GM18511 (cell line): ENCODE results near the gene IGFBP4.

ENCODE experiments used
- ATAC-seq: cut with Tn5 transposase; IDR thresholded peaks from one replicate; pipeline ENCODE4 v1.9.1; 2021; ENCODE audit warnings: mild to moderate bottlenecking, moderate library complexity; ENCODE audit not compliant: unreplicated experiment

The IGFBP4 gene

GRCh38 chr17:40486522-40487370, 43.5 kb downstream of the IGFBP4 start:
- ATAC-seq = no peak

DNA sequence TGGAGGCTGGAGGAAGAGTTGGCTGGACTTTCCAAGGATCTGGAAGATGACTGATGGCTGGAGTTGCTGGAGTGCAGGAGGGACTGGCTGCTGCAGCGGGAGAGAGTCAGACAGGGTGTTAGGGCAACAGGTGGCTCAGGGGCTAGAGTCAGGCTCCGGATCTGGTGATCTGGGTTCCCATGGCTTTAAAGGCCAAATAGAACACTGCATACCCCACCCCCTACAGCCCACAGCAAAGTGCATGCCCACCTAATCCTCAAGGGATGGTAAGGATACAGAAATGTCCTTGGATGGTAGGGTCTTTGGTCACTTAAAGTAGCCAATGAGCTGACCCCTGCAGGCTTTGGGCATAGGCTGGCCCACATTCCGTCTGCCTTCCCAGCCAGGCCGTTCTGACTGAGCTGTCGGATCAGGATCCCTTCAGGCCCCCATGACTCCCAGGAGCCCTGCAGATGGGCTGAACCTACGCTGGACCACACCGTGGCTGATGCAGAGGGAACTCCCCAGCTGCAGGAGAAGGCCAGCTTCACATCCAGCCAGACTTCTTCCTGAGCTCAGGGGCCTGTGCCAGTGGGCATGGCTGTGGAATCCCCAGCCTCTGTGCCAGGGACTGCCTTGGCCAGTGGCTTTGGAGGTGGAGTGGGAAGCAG, 44.2 kb downstream of the IGFBP4 start:
- no peak for ATAC-seq

DNA sequence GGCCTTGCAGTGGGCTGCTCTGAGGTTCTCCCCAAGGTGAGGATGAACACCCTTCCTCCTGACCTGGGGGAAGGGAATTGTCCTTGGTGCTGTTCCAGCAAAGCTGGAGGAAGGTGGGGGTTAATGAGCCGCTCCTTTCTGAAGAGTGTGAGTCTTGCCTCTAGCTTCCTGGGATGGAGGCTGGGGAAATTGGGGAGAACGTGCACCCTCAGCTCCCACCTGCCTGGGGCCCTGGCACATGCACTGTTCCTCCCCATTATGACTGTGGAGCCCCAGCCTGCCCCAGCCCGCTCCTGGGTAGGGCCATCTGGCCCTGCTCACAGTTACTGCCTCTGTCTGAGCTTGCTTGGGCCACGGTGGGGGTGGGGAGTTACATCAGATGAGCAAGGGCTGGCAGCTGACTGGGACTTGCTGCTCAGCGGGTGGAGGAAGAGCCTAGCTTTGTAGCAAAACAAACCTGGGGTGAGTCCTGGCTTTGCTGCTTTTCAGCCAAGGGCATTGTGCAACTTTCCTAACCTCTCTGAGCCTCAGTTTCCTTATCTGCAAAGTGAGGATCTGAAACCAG, 47.1 kb downstream of the IGFBP4 start:
- no peak for ATAC-seq

- ATAC-seq = no peak
Measured at GRCh38 chr17:40490982-40491381, 47.7 kb downstream of the IGFBP4 start.

- no peak for ATAC-seq
Measured at GRCh38 chr17:40491486-40491885, 48.2 kb downstream of the IGFBP4 start.

GRCh38 chr17:40493697-40494096, 50.4 kb downstream of the IGFBP4 start:
- ATAC-seq = no peak

DNA sequence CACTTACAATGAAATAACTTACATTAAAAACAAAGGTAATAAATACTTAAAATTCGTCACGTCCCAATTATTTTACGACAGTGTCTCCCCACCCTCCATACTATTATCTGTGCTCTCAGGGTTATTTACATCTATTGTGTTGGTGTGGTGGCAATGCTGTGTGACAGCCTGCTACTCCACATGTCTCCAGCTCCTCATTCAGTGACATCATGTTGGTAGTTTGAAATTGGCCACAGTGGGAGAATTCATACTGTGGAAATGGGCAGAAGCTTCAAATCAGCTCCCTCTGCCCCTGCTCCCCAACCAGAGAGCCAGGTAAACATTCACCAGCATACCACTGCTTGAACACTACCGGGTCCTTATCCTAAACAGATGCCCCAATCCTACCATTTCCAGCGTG, 51.9 kb downstream of the IGFBP4 start:
- ATAC-seq = no peak

DNA sequence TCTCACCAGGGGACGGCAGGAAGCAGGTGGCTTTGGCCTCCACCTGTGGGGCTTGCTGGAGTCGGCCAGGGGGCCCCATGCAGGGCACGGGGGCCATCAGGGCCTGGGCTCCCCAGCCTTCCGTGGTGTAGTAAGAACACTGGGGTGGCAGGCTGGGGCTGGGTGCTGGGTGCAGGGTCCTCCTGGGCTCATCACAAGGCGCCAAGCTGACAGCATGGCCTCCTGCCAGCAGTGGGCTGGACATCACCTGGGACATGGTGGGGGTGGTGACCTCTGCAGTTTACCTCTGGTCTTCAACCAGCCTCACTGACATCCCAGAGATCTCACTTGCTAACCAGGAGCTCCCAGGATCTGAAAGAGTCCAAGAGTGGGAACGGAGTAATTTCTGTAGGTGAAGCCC, 52.9 kb downstream of the IGFBP4 start:
- ATAC-seq = no peak

GRCh38 chr17:40496634-40497420, 53.6 kb downstream of the IGFBP4 start:
- ATAC-seq = no peak

DNA sequence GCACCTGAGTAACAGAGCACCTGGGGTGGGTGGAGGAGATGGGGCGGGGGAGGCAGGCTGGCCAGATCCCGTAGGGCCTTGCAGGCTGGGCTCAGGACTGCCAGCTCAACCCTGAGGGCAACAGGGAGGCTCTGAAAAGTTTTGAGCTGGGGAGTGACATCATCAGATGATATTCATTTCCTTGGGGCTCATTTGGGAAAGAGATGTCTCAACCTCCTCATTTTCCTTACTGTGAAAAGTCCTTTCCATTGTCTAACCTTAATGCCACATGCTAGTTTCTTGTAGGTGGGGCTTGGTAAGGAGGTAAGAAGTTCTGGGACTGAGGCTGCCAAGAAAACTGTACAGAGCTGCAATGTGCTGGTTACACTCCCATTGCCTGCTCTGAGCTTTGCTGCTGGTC, 54.4 kb downstream of the IGFBP4 start:
- no peak for ATAC-seq

DNA sequence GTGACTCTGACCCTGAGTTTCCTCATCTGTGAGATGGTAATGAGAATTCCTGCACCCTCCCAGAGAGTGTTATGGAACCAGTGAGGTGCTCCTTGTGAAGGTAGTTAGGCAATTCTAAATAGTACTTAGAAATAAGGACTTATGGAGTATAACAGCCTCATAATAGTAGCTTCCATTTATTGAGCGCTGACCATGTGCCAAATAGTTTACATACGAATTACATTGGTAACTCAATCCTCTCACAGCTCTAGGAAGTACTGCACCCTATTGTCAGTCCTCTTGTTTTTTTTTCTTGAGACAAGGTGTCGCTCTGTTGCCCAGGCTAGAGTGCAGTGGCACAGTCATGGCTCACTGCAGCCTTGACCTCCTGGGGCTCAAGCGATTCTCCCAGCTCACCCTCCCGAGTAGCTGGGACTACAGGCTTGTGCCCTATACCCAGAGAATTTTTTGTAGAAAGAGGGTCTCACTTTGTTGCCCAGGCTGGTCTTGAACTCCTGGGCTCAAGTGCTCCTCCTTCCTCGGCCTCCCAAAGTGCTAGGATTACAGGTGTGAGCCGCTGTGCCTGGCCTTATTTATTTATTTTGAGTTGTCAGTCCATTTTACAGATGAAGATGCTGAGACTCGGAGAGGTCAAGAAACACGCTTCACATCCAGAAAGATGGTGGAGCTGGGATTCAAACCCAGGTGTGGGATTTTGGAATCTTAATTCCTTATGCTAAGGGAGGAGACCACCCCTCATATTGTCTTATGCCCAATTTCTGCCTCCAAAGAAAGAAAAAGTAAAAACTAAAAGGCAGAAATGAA, 55.2 kb downstream of the IGFBP4 start:
- no peak for ATAC-seq

- no peak for ATAC-seq
Measured at GRCh38 chr17:40499551-40500189, 56.4 kb downstream of the IGFBP4 start.

GRCh38 chr17:40500190-40500589, 56.9 kb downstream of the IGFBP4 start:
- no peak for ATAC-seq

GRCh38 chr17:40500709-40501108, 57.5 kb downstream of the IGFBP4 start:
- ATAC-seq = no peak

- ATAC-seq = no peak
Measured at GRCh38 chr17:40501499-40501911, 58.3 kb downstream of the IGFBP4 start, which contains the start of gene TNS4. Gene TNS4, minus strand, starts transcription at chr17:40501623. Its CDS starts 5,198 bp downstream, at chr17:40496425.

DNA sequence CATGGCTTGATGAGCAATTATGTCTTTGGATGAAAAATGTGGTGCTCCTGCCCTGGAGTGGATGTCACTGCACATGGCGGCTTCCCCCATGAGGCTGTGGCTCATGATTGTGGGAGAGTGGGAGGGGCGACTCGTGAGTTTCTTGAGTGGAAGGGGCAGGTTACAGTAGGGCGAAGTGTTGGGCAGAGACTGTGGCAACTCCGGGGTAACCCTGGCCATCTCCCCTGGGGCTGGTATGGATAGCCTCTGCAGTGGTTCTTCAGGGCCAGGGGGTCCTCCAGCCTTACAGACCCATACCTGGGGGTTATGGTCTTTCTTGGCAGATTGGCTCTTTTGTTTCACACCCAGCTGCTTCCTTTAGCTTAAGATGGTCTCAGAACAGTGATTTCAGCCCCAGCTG, 59.5 kb downstream of the IGFBP4 start:
- ATAC-seq = no peak

- no peak for ATAC-seq
Measured at GRCh38 chr17:40503154-40503553, 59.9 kb downstream of the IGFBP4 start.

DNA sequence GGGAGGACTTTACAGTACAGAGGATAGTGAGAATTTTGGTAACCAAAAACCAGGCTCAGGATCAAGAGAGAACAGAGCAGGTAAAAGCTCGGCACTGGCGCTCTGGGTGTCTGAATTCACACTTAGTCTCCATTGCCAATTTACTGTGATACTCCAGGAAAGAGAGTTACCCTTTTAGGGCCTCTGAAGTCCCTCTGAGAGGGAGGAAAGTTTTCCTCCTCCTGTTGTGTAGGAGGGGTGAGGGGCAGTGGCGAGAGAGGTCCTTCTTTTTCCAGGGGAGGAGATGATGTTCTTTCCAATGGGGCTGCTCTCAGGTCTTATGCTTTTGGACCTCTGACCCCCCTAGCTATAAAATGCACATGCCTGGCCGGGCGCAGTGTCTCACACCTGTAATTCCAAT, 63.5 kb downstream of the IGFBP4 start:
- no peak for ATAC-seq
